Measurements from ENCODE around the gene RAD18.

Gene RAD18

DNA sequence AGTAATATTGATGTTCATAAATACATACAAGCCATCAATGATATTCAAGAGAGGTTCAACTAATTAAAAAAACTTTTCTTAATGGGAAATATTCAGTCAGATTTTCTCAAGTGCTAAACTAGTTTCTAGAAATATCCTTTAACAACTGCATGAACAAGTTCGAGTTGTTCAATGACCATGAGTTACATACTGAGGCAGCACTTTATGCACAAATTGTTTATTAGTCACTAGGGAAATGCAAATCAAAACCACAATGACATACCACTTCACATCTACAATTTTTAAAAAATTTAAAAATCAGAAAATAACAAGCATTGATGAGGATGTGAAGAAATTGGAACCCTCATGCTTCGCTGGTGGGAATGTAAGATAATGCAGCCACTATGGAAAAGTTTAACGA lies 62.4 kb downstream of the RAD18 start:
- H3K36me3 ChIP-seq (ENCODE audit: control insufficient read depth in 2 of 2, insufficient read depth in 1 of 2, low read length in 2 of 2), result peaks cover 7 to 46% of the 10 kb centered on the region in 2 experiments
- H3K27ac ChIP-seq (ENCODE audit: extremely low read depth, low read depth, low read length), result no peak overlapping the region
- no peaks in the 10 kb centered on the region for H3K9me3 ChIP-seq (ENCODE audit: control insufficient read depth, insufficient read depth, low read depth, low read length)
- CTCF ChIA-PET, result no interaction called here
- no peak overlapping the region for H3K4me3 ChIP-seq (ENCODE audit: low read depth, low read length)
- H3K4me1 ChIP-seq (ENCODE audit: control insufficient read depth, insufficient read depth, low read length), result no peaks in the 10 kb centered on the region
- TF ChIP-seq OVOL3 (tag by site-specific recombination; IDR thresholded peaks at IDR 0.05) (no peak), ZNF529 (tag by site-specific recombination; IDR thresholded peaks at IDR 0.05; ENCODE audit: insufficient replicate concordance) (no peak), ZNF768 (tag by site-specific recombination; IDR thresholded peaks at IDR 0.05) (no peak), ZNF670 (tag by site-specific recombination; IDR thresholded peaks at IDR 0.05; ENCODE audit: low read depth) (no peak), MYNN (tag by site-specific recombination; IDR thresholded peaks at IDR 0.05; ENCODE audit: borderline replicate concordance) (no peak), GFI1B (tag by site-specific recombination; IDR thresholded peaks at IDR 0.05) (no peak), ZNF112 (tag by site-specific recombination; IDR thresholded peaks at IDR 0.05) (no peak), ZNF658 (tag by site-specific recombination; IDR thresholded peaks at IDR 0.05) (no peak)
- TF ChIP-seq, protein P1, sequence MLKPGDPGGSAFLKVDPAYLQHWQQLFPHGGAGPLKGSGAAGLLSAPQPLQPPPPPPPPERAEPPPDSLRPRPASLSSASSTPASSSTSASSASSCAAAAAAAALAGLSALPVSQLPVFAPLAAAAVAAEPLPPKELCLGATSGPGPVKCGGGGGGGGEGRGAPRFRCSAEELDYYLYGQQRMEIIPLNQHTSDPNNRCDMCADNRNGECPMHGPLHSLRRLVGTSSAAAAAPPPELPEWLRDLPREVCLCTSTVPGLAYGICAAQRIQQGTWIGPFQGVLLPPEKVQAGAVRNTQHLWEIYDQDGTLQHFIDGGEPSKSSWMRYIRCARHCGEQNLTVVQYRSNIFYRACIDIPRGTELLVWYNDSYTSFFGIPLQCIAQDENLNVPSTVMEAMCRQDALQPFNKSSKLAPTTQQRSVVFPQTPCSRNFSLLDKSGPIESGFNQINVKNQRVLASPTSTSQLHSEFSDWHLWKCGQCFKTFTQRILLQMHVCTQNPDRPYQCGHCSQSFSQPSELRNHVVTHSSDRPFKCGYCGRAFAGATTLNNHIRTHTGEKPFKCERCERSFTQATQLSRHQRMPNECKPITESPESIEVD (tag by site-specific recombination; IDR thresholded peaks at IDR 0.05), result no peak
- TF ChIP-seq, protein P2, sequence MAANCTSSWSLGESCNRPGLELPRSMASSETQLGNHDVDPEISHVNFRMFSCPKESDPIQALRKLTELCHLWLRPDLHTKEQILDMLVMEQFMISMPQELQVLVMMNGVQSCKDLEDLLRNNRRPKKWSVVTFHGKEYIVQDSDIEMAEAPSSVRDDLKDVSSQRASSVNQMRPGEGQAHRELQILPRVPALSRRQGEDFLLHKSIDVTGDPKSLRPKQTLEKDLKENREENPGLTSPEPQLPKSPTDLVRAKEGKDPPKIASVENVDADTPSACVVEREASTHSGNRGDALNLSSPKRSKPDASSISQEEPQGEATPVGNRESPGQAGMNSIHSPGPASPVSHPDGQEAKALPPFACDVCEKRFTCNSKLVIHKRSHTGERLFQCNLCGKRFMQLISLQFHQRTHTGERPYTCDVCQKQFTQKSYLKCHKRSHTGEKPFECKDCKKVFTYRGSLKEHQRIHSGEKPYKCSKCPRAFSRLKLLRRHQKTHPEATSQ (tag by site-specific recombination; IDR thresholded peaks at IDR 0.05), result no peak
- TF ChIP-seq, protein P3, sequence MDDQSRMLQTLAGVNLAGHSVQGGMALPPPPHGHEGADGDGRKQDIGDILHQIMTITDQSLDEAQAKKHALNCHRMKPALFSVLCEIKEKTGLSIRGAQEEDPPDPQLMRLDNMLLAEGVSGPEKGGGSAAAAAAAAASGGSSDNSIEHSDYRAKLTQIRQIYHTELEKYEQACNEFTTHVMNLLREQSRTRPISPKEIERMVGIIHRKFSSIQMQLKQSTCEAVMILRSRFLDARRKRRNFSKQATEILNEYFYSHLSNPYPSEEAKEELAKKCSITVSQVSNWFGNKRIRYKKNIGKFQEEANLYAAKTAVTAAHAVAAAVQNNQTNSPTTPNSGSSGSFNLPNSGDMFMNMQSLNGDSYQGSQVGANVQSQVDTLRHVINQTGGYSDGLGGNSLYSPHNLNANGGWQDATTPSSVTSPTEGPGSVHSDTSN (CRISPR knock-in tag; IDR thresholded peaks at IDR 0.05), result no peak
- TF ChIP-seq, protein P4, sequence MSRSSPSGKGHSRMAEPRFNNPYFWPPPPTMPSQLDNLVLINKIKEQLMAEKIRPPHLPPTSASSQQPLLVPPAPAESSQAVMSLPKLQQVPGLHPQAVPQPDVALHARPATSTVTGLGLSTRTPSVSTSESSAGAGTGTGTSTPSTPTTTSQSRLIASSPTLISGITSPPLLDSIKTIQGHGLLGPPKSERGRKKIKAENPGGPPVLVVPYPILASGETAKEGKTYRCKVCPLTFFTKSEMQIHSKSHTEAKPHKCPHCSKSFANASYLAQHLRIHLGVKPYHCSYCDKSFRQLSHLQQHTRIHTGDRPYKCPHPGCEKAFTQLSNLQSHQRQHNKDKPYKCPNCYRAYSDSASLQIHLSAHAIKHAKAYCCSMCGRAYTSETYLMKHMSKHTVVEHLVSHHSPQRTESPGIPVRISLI (tag by site-specific recombination; IDR thresholded peaks at IDR 0.05), result no peak
- TF ChIP-seq, protein P5, sequence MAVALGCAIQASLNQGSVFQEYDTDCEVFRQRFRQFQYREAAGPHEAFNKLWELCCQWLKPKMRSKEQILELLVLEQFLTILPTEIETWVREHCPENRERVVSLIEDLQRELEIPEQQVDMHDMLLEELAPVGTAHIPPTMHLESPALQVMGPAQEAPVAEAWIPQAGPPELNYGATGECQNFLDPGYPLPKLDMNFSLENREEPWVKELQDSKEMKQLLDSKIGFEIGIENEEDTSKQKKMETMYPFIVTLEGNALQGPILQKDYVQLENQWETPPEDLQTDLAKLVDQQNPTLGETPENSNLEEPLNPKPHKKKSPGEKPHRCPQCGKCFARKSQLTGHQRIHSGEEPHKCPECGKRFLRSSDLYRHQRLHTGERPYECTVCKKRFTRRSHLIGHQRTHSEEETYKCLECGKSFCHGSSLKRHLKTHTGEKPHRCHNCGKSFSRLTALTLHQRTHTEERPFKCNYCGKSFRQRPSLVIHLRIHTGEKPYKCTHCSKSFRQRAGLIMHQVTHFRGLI (tag by site-specific recombination; IDR thresholded peaks at IDR 0.05), result no peak
- TF ChIP-seq, protein P6, sequence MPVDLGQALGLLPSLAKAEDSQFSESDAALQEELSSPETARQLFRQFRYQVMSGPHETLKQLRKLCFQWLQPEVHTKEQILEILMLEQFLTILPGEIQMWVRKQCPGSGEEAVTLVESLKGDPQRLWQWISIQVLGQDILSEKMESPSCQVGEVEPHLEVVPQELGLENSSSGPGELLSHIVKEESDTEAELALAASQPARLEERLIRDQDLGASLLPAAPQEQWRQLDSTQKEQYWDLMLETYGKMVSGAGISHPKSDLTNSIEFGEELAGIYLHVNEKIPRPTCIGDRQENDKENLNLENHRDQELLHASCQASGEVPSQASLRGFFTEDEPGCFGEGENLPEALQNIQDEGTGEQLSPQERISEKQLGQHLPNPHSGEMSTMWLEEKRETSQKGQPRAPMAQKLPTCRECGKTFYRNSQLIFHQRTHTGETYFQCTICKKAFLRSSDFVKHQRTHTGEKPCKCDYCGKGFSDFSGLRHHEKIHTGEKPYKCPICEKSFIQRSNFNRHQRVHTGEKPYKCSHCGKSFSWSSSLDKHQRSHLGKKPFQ (tag by site-specific recombination; IDR thresholded peaks at IDR 0.05), result no peak
- TF ChIP-seq, protein P7, sequence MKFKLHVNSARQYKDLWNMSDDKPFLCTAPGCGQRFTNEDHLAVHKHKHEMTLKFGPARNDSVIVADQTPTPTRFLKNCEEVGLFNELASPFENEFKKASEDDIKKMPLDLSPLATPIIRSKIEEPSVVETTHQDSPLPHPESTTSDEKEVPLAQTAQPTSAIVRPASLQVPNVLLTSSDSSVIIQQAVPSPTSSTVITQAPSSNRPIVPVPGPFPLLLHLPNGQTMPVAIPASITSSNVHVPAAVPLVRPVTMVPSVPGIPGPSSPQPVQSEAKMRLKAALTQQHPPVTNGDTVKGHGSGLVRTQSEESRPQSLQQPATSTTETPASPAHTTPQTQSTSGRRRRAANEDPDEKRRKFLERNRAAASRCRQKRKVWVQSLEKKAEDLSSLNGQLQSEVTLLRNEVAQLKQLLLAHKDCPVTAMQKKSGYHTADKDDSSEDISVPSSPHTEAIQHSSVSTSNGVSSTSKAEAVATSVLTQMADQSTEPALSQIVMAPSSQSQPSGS (tag by site-specific recombination; IDR thresholded peaks at IDR 0.05; ENCODE audit: low read depth), result no peak
- POLR2A ChIA-PET, result no interaction called here
